ENCODE data around the gene ANKRD17. TPM values are rescaled to one million over a fixed set of nuclear protein-coding genes. Genes with fewer than 3 reads are reported as not detected.

The ANKRD17 gene
- total and polyA plus RNA-seq, 9 donors = 13.2 to 59.7 (median 49.3) TPM

GRCh38 chr4:73193155-73193554 lies 65.4 kb downstream of the ANKRD17 start:
- H3K4me3 ChIP-seq = no peak overlapping the region
- 96 to 100% (median 97%) methylated on average over 2 of the region's 2 CpGs for WGBS, 3 donors
- H3K27ac ChIP-seq = no peak overlapping the region
- H3K36me3 ChIP-seq = no peaks in the 10 kb centered on the region
- no peak for DNase-seq
- no peaks in the 10 kb centered on the region for H3K9me3 ChIP-seq
- TF ChIP-seq POLR2A (IDR thresholded peaks at IDR 0.05) (no peak), CTCF (IDR thresholded peaks at IDR 0.05) (no peak), EP300 (IDR thresholded peaks at IDR 0.05) (no peak)
- H3K27me3 ChIP-seq = no peaks in the 10 kb centered on the region
- peaks cover 1% of the 10 kb centered on the region for H3K4me1 ChIP-seq (ENCODE audit: insufficient read depth)
- intact Hi-C loops (cut with DNase I) = no loop called here

- no peak for DNase-seq
- intact Hi-C loops (cut with DNase I) = no loop called here
- TF ChIP-seq EP300 (IDR thresholded peaks at IDR 0.05) = no peak
- TF ChIP-seq POLR2A (IDR thresholded peaks at IDR 0.05) = no peak
- no peak for TF ChIP-seq CTCF (IDR thresholded peaks at IDR 0.05)
- Histone ChIP-seq H3K27ac (no peak overlapping the region), H3K9me3 (no peaks in the 10 kb centered on the region), H3K27me3 (no peaks in the 10 kb centered on the region), H3K4me3 (no peak overlapping the region), H3K36me3 (no peaks in the 10 kb centered on the region), H3K4me1 (ENCODE audit: insufficient read depth) (no peaks in the 10 kb centered on the region)
- 95% methylated on average over 9 of the region's 9 CpGs for whole genome bisulfite sequencing, 3 donors
These were observed 69.3 kb downstream of the ANKRD17 start for GRCh38 chr4:73189274-73189810.

- no peak for DNase-seq
- Histone ChIP-seq H3K27ac (no peak overlapping the region), H3K4me1 (ENCODE audit: insufficient read depth) (no peaks in the 10 kb centered on the region), H3K36me3 (no peaks in the 10 kb centered on the region), H3K4me3 (no peak overlapping the region), H3K9me3 (no peaks in the 10 kb centered on the region), H3K27me3 (no peaks in the 10 kb centered on the region)
- intact Hi-C loops (cut with DNase I) = no loop called here
- 78 to 88% (median 83%) methylated on average over 4 of the region's 4 CpGs for WGBS, 3 donors
- TF ChIP-seq EP300 (IDR thresholded peaks at IDR 0.05) (no peak), CTCF (IDR thresholded peaks at IDR 0.05) (no peak), POLR2A (IDR thresholded peaks at IDR 0.05) (no peak)
These were observed 71.3 kb downstream of the ANKRD17 start for GRCh38 chr4:73187325-73187724.

GRCh38 chr4:73185903-73186302 lies 72.7 kb downstream of the ANKRD17 start:
- no peak for TF ChIP-seq POLR2A (IDR thresholded peaks at IDR 0.05)
- intact Hi-C loops (cut with DNase I) = no loop called here
- no peaks in the 10 kb centered on the region for H3K36me3 ChIP-seq
- H3K27ac ChIP-seq = no peak overlapping the region
- H3K4me3 ChIP-seq = no peak overlapping the region
- no peaks in the 10 kb centered on the region for H3K9me3 ChIP-seq
- no peaks in the 10 kb centered on the region for H3K4me1 ChIP-seq (ENCODE audit: insufficient read depth)
- H3K27me3 ChIP-seq = no peaks in the 10 kb centered on the region
- DNase-seq = no peak

GRCh38 chr4:73181231-73181630 lies 77.4 kb downstream of the ANKRD17 start:
- no peak for DNase-seq
- Histone ChIP-seq H3K4me3 (no peak overlapping the region), H3K36me3 (no peaks in the 10 kb centered on the region), H3K27ac (no peak overlapping the region), H3K4me1 (ENCODE audit: insufficient read depth) (peaks cover 1% of the 10 kb centered on the region), H3K9me3 (no peaks in the 10 kb centered on the region), H3K27me3 (no peaks in the 10 kb centered on the region)
- intact Hi-C loops (cut with DNase I) = no loop called here
- no peak for TF ChIP-seq POLR2A (IDR thresholded peaks at IDR 0.05)
- TF ChIP-seq CTCF (IDR thresholded peaks at IDR 0.05) = no peak
- TF ChIP-seq EP300 (IDR thresholded peaks at IDR 0.05) = no peak
- 90 to 96% (median 96%) methylated on average over 3 of the region's 3 CpGs for WGBS, 3 donors
